ENCODE data around the gene LCMT2.
"Not testable (repeated sequence)": the region's sequence is repeated elsewhere in the genome, so short reads cannot be mapped to it uniquely, and the experiment has no call there.

The LCMT2 gene

GRCh38 chr15:43314171-43314570 lies 16.2 kb downstream of the LCMT2 start:
- no peak for DNase-seq

DNA sequence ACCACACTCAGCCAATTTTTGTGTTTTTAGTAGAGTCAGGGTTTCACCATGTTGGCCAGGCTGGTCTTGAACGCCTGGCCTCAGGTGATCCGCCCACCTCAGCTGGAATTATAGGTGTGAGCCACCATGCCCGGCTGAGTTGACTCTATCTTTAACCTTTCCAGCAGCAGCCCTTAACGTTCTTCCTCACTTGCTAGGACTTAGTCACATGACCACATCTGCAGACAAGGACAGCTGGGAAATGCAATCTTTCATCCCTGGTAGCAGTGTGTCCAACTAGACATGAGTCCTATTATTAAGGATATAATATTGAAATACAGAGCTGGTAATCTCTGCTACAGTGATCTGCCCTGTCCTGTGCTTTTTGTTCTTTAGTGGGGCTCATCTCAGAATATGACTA lies 18.0 kb downstream of the LCMT2 start:
- no peak for DNase-seq

DNA sequence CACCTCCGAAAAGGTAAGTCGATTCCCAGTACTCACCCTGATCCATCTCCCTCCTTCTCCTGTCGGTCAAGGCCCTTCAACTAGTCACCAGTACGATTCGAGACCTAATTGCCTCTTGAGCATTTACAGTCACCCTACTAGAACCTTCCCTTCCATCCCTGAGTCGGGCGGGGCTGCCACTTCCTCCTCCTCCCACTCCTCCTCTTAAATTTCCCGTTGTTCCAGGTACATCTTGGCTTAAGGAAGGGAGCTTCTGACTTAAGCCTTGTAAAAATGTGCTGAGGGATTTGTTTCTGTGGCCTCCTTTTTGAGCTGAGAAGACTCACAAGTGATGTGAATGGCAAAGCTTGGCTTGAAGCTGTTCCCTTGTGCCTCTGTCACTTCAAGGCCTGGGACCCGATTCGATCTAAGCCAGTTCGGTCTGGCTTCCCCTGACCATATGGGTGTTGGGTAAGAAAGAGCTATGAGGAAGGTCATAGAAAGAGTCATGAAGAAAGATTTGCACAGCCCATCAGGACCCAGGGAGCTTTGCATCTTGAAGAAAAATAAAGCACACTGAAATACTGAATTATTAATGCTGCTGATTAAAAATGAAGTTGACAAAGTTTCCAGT lies 28.1 kb downstream of the LCMT2 start, which contains the start of gene TGM7:
TSS of gene TGM7 (minus strand) at position 51 of the 613 bp plus-strand sequence.
- DNase-seq, result no peak

GRCh38 chr15:43299884-43300283 lies 30.5 kb downstream of the LCMT2 start:
- no peak for DNase-seq

GRCh38 chr15:43299411-43299810 lies 31.0 kb downstream of the LCMT2 start:
- no peak for DNase-seq

- no peak for DNase-seq
These were observed 36.2 kb downstream of the LCMT2 start for GRCh38 chr15:43294091-43294706.

- no peak for DNase-seq
These were observed 36.9 kb downstream of the LCMT2 start for GRCh38 chr15:43293432-43293831.

DNA sequence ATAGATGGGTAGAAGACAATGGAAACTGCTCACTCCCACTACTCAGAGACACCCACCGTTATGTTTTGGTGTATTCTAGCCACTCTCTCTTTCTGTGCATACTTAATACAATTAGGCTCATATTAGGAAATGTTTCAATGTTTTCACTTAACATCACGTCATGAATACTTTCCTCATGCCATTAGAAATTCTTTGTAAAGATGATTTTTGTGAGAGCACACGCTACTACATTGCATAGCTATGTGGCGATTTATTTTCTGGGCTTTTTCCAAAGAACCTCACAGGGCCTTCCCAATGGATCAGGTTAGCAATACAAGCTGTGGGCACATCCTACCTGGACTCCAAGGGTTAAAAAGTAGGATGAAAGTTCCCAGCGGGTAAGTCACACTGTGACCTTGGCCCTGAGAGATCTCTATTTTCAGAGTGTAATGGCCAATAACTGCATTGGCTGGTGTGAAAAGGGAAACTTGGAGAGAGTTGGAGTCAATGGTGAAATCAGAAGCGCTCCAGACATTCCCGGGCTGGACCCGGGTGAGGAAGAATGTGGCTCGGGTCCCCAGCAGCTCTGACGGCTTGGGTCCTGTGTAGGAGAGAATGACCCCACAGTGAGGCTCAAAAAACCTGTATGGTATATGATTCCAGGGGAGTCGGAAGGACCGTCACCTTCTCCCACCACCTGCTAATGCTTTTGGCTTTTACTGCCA lies 37.8 kb downstream of the LCMT2 start:
- DNase-seq, result no peak

GRCh38 chr15:43289656-43290055 lies 40.7 kb downstream of the LCMT2 start:
- not testable (repeated sequence) for DNase-seq

GRCh38 chr15:43287254-43287653 lies 43.1 kb downstream of the LCMT2 start:
- DNase-seq, result no peak

DNA sequence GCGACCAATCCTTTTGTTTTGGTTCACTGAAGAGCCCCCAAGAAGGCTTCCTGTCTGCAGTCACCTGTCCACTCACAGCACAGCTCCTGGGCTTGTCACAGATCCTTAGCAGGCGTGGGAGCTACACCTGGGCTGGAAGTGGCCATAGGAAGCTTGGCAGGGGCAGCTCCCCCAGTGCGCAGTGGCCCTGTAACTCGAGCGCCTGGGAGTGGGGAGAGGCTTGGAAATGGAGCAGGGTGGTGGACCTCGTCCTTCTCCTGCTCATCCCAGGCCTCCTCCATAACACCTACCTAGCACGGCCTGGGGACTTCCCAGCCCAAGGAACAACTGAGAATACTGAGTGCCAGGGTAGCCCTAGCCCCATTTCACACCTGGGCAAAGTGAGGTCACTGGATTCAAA lies 44.3 kb downstream of the LCMT2 start:
- no peak for DNase-seq

- DNase-seq, result peak; percentile 56 to 74
These were observed 44.8 kb downstream of the LCMT2 start for GRCh38 chr15:43285609-43286037.

DNA sequence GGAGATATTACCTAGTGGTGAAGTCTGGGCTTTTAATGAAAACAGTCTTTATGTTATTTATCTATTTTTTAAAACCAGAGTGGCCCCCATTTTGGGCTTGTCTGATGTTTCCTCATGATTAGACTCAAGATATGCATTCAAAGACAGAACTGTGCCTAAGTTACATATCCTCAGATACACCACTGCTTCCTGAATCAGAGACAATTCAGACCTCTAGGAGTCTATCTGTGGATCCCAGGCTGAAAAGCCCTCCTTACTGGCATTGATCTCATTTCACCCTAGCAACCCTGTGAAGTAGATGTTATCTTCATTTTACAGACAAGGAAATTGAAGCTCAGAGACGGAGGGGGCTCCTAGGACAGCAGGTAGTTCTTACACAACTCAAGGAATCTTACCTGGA lies 46.8 kb downstream of the LCMT2 start:
- DNase-seq, result no peak

DNA sequence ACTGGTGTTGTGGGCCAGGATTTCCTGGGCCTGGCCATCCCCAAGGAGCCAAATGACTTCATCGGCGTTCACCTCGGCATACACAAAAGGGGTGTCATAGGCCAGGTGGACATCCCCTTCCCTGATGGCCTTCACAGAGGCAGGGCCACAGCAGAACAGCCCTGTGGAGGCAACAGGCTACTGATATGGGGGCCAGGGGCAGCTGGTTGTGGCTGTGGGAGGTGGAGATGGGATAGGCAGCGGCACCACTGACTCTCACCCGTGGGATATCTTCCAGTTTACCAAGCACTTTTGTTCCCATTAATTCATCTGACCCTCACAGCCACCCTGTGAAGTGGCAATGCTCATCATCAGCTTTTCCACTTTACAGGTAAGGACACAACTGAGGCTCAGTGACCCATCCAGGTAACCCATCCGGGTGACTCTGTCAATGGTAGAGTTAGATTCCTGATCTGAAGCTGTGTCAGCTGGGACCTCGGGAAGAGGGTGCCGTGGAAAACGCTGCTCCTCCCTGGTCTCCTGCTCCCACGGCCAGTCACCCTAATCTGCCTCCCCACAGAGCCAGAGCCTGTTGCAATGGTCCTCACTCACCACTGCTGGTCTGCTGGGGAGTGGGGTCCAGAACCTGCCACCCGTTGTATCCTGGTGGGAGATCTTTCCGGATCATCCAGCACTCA lies 48.3 kb downstream of the LCMT2 start:
- DNase-seq, result no peak

GRCh38 chr15:43280996-43281395 lies 49.4 kb downstream of the LCMT2 start:
- DNase-seq, result no peak

- DNase-seq, result no peak
These were observed 50.9 kb downstream of the LCMT2 start for GRCh38 chr15:43279496-43279895.

- DNase-seq, result no peak
These were observed 51.5 kb downstream of the LCMT2 start for GRCh38 chr15:43278869-43279268.

- DNase-seq, result no peak
These were observed 52.5 kb downstream of the LCMT2 start for GRCh38 chr15:43277901-43278300.

- no peak for DNase-seq
These were observed 53.0 kb downstream of the LCMT2 start for GRCh38 chr15:43277231-43277823.

DNA sequence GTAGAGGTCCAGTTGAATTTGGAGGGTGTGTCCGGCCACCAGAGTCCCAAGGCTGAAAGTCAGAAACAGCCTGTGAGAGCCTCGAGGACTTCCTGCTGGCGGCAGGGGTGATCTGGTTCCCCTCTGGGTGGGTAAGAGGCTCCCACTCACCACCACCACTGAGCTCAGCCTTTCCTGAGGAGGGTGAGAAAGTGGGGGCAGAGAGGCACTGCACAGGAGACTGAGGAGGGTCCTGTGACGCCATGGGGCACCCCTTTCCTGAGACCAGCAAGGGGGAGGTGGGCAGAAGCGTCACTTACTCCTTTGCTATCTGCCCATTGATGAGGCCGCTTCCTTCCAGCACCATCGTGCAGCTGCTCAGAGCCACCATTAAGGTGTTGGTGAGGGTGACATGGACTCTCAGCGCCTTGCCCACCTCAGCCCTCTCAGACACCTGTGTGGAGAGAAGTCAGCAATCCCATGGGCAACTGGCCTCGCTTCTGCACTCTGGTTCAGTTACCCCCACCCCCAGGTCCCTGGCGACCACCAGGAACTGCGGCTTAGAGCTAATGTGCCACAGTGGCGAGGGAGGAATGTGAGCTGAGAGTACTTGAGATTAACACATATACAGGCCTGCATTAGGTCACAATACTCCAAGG lies 53.7 kb downstream of the LCMT2 start:
- no peak for DNase-seq

DNA sequence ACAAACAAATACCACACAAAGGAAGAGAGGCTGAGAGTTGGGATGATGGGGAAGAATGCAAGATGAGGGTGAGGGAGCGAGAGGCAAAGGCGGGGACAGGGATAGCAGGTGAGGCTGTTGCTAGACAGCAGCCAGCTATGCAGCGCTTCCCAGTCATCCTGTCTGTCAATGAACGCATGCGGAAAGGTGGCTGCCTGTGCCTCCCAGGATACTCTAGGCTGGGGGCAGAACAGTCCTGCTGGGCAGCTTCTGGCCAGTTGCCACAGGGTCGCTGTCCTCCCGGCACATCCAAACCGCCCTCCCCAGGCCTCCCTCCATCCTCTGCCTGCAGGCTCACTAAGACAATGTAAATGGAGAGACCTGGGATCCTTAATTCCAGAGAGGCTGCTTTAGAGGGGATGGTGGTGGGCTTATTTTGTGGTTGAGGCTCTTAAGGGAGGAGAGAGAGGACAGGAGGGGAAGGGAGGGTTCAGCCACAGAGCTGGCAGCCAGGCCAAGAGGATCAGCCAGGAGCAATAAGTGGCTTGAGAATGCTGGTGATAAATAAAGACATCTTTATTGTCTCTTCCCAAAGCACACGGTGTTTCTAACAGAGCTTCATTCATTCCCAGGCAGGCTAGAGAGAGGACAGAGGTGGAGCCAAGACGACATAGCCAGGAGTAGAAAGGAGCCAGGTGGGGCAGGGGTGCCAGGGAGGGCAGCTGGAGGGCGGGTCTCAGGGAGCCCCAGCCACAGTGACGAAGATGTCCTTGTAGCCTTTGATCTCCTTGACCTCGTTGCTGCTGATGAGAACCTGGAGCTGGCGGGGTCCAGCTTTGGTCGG lies 54.4 kb downstream of the LCMT2 start:
- no peak for DNase-seq

- DNase-seq, result no peak
These were observed 56.2 kb downstream of the LCMT2 start for GRCh38 chr15:43274136-43274535.
